Astrocyte of the spinal cord (primary cell): ENCODE measurements around the gene HSPA1B.
"Not testable (repeated sequence)": the region's sequence is repeated elsewhere in the genome, so short reads cannot be mapped to it uniquely, and the experiment has no call there.

Experiments
- DNase-seq: peaks from one replicate; pipeline ENCODE4 v3.0.0; 2011; ENCODE audit warnings: low read depth, low spot score
- H3K4me3 ChIP-seq: 2 replicates; pipeline ENCODE4 v1.5.1; 2011; ENCODE audit warnings: low read depth, mild to moderate bottlenecking, low read length, moderate library complexity
- in situ Hi-C: cut with HindIII; loops from 2 replicates; pipeline ENCODE4 v1.10.0; 2017; ENCODE audit warnings: low sequenced_read_pairs
- TF ChIP-seq, protein P1 (sequence below): IDR thresholded peaks from 2 replicates; pipeline ENCODE4 v1.5.1; 2012; ENCODE audit warnings: low read depth, mild to moderate bottlenecking, low read length, inconsistent platforms

The HSPA1B gene

DNA sequence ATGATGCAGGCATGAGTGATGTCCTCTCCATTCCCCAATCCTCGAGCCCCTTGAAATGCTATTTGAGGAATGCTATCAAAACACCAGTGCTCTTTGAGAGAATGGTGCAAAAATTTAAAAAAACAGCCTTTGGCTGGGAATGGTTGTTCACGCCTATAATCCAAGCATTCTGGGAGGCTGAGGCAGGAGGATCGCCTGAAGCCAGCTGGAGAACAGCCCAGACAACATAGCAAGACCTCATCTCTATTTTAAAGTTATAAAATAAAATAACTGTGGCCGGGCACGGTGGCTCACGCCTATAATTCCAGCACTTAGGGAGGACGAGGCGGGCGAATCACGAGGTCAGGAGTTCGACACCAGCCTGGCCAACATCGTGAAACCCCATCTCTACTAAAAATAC lies 27.8 kb upstream of the HSPA1B start:
- no peak for DNase-seq
- in situ Hi-C loops = no loop called here
- TF ChIP-seq, protein P1, sequence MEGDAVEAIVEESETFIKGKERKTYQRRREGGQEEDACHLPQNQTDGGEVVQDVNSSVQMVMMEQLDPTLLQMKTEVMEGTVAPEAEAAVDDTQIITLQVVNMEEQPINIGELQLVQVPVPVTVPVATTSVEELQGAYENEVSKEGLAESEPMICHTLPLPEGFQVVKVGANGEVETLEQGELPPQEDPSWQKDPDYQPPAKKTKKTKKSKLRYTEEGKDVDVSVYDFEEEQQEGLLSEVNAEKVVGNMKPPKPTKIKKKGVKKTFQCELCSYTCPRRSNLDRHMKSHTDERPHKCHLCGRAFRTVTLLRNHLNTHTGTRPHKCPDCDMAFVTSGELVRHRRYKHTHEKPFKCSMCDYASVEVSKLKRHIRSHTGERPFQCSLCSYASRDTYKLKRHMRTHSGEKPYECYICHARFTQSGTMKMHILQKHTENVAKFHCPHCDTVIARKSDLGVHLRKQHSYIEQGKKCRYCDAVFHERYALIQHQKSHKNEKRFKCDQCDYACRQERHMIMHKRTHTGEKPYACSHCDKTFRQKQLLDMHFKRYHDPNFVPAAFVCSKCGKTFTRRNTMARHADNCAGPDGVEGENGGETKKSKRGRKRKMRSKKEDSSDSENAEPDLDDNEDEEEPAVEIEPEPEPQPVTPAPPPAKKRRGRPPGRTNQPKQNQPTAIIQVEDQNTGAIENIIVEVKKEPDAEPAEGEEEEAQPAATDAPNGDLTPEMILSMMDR = no peak

DNA sequence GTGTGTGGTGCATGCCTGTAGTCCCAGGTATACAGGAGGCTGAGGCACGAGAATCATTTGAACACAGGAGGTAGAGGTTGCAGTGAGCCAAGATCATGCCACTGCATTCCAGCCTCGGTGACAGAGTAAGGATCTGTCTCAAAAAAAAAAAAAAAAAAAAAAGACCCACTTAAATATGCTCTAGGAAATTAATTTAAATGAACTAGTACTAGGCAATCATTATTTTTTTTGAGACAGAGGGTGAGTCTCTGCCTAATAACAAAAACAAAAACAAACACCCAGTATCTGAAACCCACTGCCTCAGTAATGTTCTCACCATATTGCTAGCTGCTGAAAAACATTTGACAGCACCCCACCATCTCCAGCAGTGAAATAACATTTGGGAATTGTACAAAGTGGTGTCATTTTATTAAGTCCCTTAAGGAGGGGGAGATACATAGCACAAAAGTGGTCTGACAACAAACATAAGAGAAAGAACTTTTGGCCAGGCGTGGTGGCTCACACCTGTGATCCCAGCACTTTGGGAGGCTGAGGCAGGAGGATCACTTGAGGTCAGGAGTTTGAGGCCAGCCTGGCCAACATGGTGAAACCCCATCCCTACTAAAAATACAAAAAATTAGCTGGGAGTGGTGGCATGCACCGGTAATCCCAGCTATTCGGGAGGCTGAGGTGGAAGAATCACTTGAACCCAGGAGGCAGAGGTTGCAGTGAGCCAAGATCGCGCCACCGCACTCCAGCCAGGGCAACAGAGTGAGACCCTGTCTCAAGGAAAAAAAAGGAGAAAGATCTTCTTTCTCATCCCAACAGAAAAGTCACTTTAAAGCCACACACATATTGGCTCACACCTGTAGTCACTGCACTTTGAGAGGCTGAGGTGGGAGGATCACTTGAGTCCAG lies 26.3 kb upstream of the HSPA1B start:
- in situ Hi-C loops, DNase-seq, H3K4me3 ChIP-seq: not testable (repeated sequence)

More for the DNA sequence above, 27.8 kb upstream of the HSPA1B start:
- H3K4me3 ChIP-seq = no peak overlapping the region

DNA sequence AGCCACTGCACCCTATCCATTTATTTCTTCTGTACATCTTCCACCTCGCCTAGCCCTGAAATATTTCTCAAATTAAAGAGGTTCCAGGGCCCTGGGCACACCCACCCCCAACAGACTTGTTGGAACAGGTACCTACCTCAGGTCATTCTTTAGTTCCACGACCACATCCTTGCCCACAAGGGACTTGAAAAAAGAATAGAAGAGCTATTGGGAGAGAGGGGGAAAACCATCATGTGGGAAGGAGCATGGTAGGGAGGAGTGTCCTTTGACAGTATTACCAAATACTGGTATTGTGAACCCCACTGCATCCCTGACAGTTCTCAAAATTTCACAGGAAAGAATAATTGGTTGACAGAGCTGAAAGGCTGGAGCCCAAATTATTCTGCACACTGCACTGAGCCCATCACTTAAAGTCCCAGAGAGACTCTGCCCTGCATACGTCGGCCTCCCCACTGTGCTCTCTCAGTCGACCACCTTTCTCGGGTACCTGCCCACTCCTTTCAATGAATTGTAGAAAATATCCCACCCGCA lies 21.5 kb upstream of the HSPA1B start:
- in situ Hi-C loops = no loop called here
- no peak for DNase-seq
- H3K4me3 ChIP-seq = peak overlapping the region; percentile 85
- TF ChIP-seq, protein P1 = no peak

DNA sequence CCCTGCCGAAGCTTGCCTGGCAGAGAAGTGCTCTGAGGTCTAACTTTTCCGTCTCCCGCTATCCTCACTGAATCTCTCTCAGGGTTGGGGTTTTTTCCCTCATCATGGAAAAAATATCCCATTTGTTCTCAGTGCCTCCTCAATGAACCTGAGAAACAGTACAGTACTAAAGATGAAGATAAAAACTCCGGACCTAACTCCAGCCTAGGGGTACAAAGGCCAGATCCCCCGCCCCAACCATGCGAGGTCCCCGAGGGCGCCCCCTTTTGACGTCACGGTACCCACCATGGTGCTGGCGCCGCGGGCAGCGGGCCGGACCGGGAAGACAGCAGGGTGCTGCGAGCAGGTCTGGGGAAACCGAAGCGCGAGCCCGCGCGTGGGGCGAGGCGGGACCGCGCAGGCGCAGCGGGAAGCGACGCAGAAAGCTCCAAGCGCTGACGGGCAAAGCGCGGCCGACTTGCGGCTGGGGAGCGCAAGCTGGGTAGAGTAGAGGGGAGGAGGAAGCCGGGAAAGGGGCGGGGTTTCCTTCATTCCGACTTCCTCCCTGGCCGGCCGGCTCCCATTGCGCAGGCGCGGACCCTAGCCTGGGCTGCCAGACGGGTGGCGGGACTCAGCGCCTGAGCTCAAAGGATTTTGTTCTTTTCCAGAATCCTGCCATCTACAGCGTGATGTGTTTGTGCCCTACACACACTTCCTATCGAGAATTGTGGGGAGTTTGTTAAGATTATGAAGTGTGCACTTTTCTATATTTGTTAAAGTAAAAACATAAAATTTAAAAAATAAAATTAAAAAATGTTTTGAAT lies 20.9 kb upstream of the HSPA1B start, which contains the start of gene LSM2:
Gene LSM2, minus strand, starts transcription at position 497 of the 803 bp plus-strand sequence. Its CDS starts 209 bp downstream, at position 288.
- TF ChIP-seq, protein P1 = peak; percentile 20
- peak; percentile 97 for DNase-seq
- in situ Hi-C loops = no loop called here
- H3K4me3 ChIP-seq = peak within 1 kb of the TSS; percentile 85

DNA sequence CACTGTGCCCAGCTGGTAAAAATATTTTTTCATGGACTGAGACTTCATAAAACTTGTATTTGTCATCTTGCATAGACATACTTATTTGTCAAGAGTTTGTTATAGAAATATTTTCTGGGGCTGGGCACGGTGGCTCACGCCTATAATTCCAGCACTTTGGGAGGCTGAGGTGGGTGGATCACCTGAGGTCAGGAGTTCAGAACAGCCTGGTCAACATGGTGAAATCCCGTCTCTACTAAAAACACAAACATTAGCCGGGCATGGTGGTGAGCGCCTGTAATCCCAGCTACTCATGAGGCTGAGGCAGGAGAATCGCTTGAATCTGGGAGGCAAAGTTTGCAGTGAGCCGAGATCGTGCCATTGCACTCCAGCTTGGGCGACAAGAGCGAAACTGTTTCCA lies 18.9 kb upstream of the HSPA1B start:
- in situ Hi-C loops, DNase-seq: not testable (repeated sequence)

DNA sequence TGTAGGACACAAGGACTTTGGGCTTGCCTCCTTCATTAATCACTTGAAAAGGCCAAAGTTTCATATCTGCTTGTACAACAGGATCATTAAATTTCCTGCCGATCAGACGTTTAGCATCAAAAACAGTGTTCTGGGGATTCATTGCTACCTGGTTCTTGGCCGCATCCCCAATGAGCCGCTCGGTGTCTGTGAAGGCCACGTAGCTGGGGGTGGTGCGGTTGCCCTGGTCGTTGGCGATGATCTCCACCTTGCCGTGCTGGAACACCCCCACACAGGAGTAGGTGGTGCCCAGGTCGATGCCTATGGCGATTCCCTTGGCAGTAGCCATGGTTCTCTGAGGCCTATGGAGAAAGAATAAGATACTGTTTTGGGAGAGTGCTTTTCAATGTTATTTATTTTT lies 15.9 kb upstream of the HSPA1B start:
- DNase-seq = no peak
- no peak overlapping the region for H3K4me3 ChIP-seq
- in situ Hi-C loops = no loop called here
- TF ChIP-seq, protein P1 = no peak

More for the DNA sequence above, 18.9 kb upstream of the HSPA1B start:
- not testable (repeated sequence) for H3K4me3 ChIP-seq

DNA sequence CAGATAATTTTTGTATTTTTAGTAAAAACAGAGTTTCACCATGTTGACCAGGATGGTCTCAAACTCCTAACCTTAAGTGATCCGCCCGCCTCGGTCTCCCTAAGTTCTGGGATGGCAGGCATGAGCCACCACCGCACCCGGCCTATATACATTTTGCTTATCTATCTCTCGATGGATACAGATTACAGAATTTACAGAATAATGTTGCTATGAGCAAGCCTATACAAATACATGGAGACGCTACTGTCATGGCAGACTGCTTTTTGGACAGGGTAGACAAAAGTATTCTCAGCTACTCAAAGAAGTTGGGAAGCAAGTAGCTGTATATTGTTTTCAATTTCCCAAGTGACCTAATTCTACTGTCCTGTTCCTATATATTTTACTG lies 14.1 kb upstream of the HSPA1B start:
- no peak overlapping the region for H3K4me3 ChIP-seq
- DNase-seq = no peak
- TF ChIP-seq, protein P1 = no peak
- in situ Hi-C loops = no loop called here
